Measurements from ENCODE around the gene TCF21. TPM values are rescaled to one million over a fixed set of nuclear protein-coding genes. Genes with fewer than 3 reads are reported as not detected.

TCF21 gene
- total RNA-seq, 1 experiment from 2014 or later: not detected

DNA sequence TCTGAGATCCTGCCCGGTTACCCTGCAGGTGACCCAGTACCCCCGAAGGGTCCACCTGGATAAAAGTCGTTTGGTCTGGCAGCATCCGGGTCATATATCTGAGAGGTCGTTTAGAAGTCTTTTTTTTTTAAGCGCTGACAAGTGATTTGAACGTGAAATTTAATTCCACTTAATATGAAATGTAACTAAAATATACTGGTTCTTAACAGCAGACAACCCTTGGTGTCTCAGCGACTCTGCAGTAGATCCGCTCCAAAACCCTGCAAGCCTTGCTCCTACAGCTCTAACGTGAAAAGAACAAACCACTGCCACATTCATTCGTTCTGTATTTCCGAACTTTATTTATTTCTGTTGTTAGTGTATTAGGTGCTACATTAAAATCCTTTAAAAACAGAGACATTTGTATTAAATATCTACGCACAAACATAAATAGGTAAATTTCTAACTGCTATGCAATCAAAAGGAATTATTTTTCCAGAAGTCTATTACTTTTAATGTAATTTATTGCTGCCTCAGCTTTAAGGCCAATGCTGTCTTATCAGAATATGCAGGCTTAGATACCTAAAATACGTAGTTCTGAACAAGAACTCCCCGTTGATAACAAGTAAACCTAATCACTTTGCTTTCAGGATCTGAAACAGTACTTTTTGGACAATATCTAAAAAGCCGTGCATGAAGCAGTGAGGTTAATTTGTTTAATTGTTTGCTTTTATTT is 33.5 kb upstream of the TCF21 start:
- no TSS peak for BruUV-seq (replicated peaks)
- ChIA-PET POLR2A (no interaction called here), CTCF (interaction anchor here (1.3 to 1.9 kb wide), 2 partner anchors 61 to 286 kb away, joined by 3 to 5 read pairs; no protein-coding TSS in a partner anchor)
- no peaks in the 10 kb centered on the region for H3K27me3 ChIP-seq (replicated peaks; ENCODE audit: control insufficient read depth, insufficient read depth, low read length)
- H3K27me3 Mint-ChIP-seq (ENCODE audit: insufficient read depth, unreplicated experiment): peaks cover 16% of the 10 kb centered on the region
- intact Hi-C loops (cut with micrococcal nuclease; ENCODE audit: unreplicated experiment): loop anchor here (1.0 kb wide), 1 partner anchor 61 kb away; no protein-coding TSS in a partner anchor
- TF ChIP-seq, protein P1, sequence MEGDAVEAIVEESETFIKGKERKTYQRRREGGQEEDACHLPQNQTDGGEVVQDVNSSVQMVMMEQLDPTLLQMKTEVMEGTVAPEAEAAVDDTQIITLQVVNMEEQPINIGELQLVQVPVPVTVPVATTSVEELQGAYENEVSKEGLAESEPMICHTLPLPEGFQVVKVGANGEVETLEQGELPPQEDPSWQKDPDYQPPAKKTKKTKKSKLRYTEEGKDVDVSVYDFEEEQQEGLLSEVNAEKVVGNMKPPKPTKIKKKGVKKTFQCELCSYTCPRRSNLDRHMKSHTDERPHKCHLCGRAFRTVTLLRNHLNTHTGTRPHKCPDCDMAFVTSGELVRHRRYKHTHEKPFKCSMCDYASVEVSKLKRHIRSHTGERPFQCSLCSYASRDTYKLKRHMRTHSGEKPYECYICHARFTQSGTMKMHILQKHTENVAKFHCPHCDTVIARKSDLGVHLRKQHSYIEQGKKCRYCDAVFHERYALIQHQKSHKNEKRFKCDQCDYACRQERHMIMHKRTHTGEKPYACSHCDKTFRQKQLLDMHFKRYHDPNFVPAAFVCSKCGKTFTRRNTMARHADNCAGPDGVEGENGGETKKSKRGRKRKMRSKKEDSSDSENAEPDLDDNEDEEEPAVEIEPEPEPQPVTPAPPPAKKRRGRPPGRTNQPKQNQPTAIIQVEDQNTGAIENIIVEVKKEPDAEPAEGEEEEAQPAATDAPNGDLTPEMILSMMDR (IDR thresholded peaks at IDR 0.05; ENCODE audit: insufficient read depth in 1 of 2, low read depth in 1 of 2, low read length in 1 of 2, severe bottlenecking in 1 of 2, unreplicated experiment in 1 of 2): no peak
- DNase-seq: no peak
- peak overlapping the region; percentile 44 for H3K4me3 Mint-ChIP-seq (ENCODE audit: unreplicated experiment)
- no peaks in the 10 kb centered on the region for H3K4me1 ChIP-seq
- H3K36me3 ChIP-seq (ENCODE audit: control insufficient read depth, insufficient read depth, low read length): no peaks in the 10 kb centered on the region
- H3K27ac Mint-ChIP-seq (ENCODE audit: unreplicated experiment): no peak overlapping the region
- H3K4me1 Mint-ChIP-seq (ENCODE audit: low read depth, unreplicated experiment): no peaks in the 10 kb centered on the region
- no peaks in the 10 kb centered on the region; the same call in 1 of the 2 replicates for H3K9me3 ChIP-seq
- H3K9me3 Mint-ChIP-seq (ENCODE audit: unreplicated experiment): no peaks in the 10 kb centered on the region
- 0 out of 2 replicates have a peak overlapping the region, but pooled peaks have one; percentile 2 for H3K4me3 ChIP-seq (ENCODE audit: low read depth, low read length)
- no peaks in the 10 kb centered on the region for H3K36me3 Mint-ChIP-seq (ENCODE audit: insufficient read depth, unreplicated experiment)

DNA sequence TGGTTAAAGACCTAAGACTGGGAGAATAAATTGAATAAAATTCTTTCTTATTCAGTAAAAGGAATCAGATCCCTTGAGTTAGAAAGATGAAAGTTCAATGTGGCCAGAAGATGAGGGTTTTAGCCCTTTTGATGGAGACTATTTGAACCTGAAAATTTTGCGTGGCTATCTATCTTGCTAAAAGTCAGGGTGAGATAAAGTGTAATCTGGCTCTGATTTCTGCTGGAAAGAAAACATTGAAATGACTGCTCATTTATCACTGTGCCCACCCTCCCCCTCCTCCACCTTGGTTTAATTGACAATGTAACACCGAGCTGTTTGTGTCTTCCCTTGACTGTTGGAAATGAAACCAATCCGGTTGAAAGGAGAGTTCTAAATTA is 32.9 kb upstream of the TCF21 start:
- Histone ChIP-seq H3K4me3 (ENCODE audit: low read depth, low read length) (no peak overlapping the region), H3K4me1 (no peaks in the 10 kb centered on the region), H3K9me3 (no peaks in the 10 kb centered on the region; the same call in 1 of the 2 replicates), H3K27me3 (replicated peaks; ENCODE audit: control insufficient read depth, insufficient read depth, low read length) (no peaks in the 10 kb centered on the region), H3K36me3 (ENCODE audit: control insufficient read depth, insufficient read depth, low read length) (no peaks in the 10 kb centered on the region)
- BruUV-seq (replicated peaks): no TSS peak
- no peaks in the 10 kb centered on the region for H3K4me1 Mint-ChIP-seq (ENCODE audit: low read depth, unreplicated experiment)
- no peak overlapping the region for H3K27ac Mint-ChIP-seq (ENCODE audit: unreplicated experiment)
- ChIA-PET CTCF (no interaction called here), POLR2A (no interaction called here)
- H3K9me3 Mint-ChIP-seq (ENCODE audit: unreplicated experiment): no peaks in the 10 kb centered on the region
- no peak for DNase-seq
- TF ChIP-seq, protein P1 (IDR thresholded peaks at IDR 0.05; ENCODE audit: insufficient read depth in 1 of 2, low read depth in 1 of 2, low read length in 1 of 2, severe bottlenecking in 1 of 2, unreplicated experiment in 1 of 2): no peak
- intact Hi-C loops (cut with micrococcal nuclease; ENCODE audit: unreplicated experiment): loop anchor here (1.0 kb wide), 1 partner anchor 60 kb away; no protein-coding TSS in a partner anchor
- H3K36me3 Mint-ChIP-seq (ENCODE audit: insufficient read depth, unreplicated experiment): no peaks in the 10 kb centered on the region
- peaks cover 16% of the 10 kb centered on the region for H3K27me3 Mint-ChIP-seq (ENCODE audit: insufficient read depth, unreplicated experiment)
- H3K4me3 Mint-ChIP-seq (ENCODE audit: unreplicated experiment): no peak overlapping the region

DNA sequence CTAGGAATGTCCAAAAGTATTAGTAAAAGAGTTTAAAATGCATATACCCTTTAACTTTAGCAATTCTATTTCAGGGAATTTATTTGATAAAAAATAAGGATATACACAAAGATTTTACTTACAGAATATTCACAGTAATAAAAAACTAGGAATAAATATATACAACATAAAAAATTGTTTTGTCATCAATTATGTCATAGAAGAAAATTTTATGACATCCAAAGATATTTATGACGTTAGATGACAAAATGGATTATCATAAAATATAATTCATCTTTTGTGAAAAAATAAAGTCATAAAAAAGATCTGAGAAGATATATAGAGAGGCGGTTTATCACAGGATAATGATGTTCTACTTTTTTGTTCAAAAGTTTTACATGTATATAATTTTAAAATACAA is 32.0 kb upstream of the TCF21 start:
- Histone ChIP-seq H3K4me1 (no peaks in the 10 kb centered on the region), H3K36me3 (ENCODE audit: control insufficient read depth, insufficient read depth, low read length) (no peaks in the 10 kb centered on the region), H3K27me3 (replicated peaks; ENCODE audit: control insufficient read depth, insufficient read depth, low read length) (no peaks in the 10 kb centered on the region), H3K9me3 (no peaks in the 10 kb centered on the region; the same call in 1 of the 2 replicates), H3K4me3 (ENCODE audit: low read depth, low read length) (no peak overlapping the region)
- ChIA-PET CTCF (no interaction called here), POLR2A (no interaction called here)
- H3K4me3 Mint-ChIP-seq (ENCODE audit: unreplicated experiment): no peak overlapping the region
- intact Hi-C loops (cut with micrococcal nuclease; ENCODE audit: unreplicated experiment): no loop called here
- TF ChIP-seq, protein P1 (IDR thresholded peaks at IDR 0.05; ENCODE audit: insufficient read depth in 1 of 2, low read depth in 1 of 2, low read length in 1 of 2, severe bottlenecking in 1 of 2, unreplicated experiment in 1 of 2): no peak
- H3K9me3 Mint-ChIP-seq (ENCODE audit: unreplicated experiment): no peaks in the 10 kb centered on the region
- H3K4me1 Mint-ChIP-seq (ENCODE audit: low read depth, unreplicated experiment): no peaks in the 10 kb centered on the region
- no TSS peak for BruUV-seq (replicated peaks)
- peaks cover 10% of the 10 kb centered on the region for H3K27me3 Mint-ChIP-seq (ENCODE audit: insufficient read depth, unreplicated experiment)
- H3K36me3 Mint-ChIP-seq (ENCODE audit: insufficient read depth, unreplicated experiment): no peaks in the 10 kb centered on the region
- DNase-seq: no peak
- no peak overlapping the region for H3K27ac Mint-ChIP-seq (ENCODE audit: unreplicated experiment)

Measured in Caco-2 (cell line).